Epidermal melanocyte (primary cell): Measurements from ENCODE around the gene DUS2.
"Not testable (repeated sequence)": the region's sequence is repeated elsewhere in the genome, so short reads cannot be mapped to it uniquely, and the experiment has no call there.

Experiments used
- DNase-seq: peaks from one replicate; pipeline ENCODE4 v3.0.0; 2011; ENCODE audit warnings: low spot score; ENCODE audit not compliant: insufficient read length

Gene DUS2

GRCh38 chr16:67998779-67999688 is 24.1 kb upstream of the DUS2 start, which contains the start of gene DPEP2:
TSS of gene DPEP2 (minus strand) at chr16:67999484. CDS start at chr16:67993212, 6,272 bp downstream.
- DNase-seq = not testable (repeated sequence)

GRCh38 chr16:67999985-68000384 is 23.1 kb upstream of the DUS2 start:
- no peak for DNase-seq

- no peak for DNase-seq
Measured at GRCh38 chr16:68000450-68000849, 22.6 kb upstream of the DUS2 start.

DNA sequence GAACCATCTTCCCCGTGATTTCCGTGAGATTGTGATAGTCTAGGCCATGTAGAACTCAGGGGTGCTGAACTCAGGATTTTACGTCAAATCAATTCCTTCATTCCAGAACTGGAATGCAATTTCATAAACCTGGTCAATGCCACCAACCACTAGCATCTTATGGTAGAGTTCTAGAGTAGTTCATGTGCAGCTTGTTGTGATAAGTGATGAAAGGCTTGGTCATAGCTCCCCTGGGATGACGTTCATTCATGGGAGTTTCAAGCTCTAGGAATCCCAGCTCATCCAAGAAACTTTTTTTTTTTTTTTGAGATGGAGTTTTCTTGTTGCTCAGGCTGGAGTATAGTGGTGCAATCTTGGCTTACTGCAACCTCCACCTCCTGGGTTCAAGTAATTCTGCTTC is 20.1 kb upstream of the DUS2 start:
- no peak for DNase-seq

DNA sequence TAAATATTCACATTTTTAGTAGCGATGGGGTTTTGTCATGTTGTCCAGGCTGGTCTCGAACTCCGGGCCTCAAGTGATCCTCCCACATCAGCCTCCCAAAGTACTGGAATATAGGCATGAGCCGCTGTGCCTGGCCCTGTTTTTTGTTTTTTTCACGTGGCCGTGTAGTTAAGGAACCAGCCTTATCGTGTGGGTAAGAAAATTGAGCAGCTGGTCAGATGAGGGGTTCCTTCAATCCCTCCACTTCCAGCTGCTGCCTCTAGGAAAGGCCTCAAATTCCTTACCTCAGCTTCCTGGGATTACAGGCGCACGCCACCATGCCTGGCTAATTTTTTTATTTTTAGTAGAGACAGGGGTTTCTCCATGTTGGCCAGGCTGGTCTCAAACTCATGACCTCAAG is 17.9 kb upstream of the DUS2 start:
- DNase-seq = no peak

DNA sequence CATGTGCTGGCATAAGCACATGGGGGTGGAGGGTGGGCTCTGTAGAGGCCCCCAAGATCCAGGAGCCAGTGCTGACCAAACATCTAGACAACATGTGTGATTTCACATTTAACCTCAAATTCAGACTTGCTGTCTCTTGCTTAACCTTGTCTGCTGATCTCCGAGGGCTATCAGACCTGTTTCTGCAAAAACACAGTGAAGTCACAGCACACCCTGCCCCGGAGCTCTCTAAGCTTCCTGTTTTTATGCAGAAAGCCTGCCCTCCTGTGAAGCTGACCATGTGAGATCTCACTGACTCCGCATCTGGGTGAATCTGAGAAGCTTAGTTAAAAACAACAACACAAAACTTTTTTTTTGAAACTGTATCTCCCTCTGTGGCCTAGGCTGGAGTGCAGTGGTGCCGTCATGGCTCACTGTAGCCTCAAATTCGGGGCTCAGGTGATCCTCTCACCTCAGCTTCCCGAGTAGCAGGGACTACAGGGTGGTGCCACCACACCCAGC is 17.2 kb upstream of the DUS2 start:
- peak; percentile 18 for DNase-seq

GRCh38 chr16:68009157-68009735 is 13.8 kb upstream of the DUS2 start:
- peak; percentile 8 for DNase-seq

DNA sequence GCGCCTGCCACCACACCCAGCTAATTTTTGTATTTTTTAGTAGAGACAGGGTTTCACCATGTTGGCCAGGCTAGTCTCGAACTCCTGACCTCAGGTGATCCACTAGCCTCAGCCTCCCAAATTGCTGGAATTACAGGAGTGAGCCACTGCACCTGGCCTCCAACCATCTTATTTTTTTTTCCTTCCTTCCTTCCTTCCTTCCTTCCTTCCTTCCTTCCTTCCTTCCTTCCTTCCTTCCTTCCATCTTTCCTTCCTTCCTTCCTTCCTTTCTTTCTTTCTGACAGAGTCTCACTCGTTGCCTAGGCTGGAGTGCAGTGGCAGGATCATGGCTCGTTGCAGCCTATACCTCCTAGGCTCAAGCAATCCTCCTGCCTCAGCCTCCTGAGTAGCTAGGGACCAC is 13.2 kb upstream of the DUS2 start:
- DNase-seq = not testable (repeated sequence)

DNA sequence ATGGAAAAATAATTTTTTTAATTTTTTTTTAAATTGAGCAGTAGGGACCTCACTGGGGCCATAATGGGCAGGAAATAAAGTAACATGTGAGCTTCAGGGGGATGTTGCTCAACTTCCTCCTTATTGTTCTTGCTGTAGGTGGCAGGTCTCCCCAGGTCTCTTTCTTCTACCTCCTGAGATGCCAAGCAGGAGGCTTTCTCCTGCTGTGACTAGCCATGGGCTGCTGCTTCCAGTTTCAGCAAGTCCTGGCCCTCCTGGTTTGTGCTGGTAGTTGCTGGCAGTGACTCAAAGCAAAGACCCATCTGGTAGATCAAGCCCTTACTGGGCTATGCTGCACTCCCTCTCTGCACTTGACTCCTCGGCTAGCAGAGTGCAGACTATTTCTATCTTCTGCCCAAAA is 9.6 kb upstream of the DUS2 start:
- DNase-seq = no peak

DNA sequence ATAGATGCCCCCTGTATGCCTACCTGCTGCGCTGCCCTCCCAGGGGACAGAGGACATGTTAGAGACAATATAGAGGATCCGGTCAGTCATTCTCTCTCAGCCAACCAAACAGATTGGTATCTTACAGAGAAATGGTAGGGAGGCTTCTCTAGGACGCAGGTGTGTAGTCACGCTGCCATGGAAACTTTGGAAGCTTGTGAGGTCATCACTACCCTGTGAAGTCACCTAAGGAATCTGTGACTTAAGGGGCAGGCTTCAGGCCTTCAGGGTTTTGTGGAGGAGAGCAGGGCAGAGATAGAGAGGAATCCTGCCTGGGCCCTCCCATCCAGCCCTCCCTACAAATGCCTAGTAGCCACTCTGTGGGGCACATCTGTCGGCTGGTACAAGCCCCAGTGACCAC is 7.4 kb upstream of the DUS2 start, which contains the start of gene DPEP2NB:
Gene DPEP2NB (minus strand): TSS at position 231 of the 400 bp plus-strand sequence. CDS start 141 bp downstream, at position 90.
- DNase-seq = no peak

GRCh38 chr16:68019167-68019680 is 3.9 kb upstream of the DUS2 start:
- DNase-seq = no peak

DNA sequence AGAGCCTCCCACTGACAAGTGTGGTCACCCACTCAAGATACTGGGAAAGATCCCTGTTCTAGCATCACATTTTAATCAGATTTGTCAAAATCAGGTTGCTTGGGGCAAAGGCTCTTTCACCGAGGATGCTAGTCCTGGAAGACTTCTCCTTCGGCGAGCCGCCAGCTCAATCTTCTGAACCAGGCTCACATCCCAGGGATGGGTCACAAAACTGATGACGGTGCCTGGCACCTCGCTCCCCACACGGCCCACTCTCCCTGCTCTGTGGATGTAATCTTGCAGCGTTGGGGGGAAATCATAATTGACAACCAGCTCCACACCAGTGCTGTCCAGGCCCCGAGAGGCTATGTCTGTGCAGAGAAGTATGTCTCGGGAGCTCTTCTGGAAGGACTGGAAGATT is 1.6 kb upstream of the DUS2 start:
- DNase-seq = no peak

DNA sequence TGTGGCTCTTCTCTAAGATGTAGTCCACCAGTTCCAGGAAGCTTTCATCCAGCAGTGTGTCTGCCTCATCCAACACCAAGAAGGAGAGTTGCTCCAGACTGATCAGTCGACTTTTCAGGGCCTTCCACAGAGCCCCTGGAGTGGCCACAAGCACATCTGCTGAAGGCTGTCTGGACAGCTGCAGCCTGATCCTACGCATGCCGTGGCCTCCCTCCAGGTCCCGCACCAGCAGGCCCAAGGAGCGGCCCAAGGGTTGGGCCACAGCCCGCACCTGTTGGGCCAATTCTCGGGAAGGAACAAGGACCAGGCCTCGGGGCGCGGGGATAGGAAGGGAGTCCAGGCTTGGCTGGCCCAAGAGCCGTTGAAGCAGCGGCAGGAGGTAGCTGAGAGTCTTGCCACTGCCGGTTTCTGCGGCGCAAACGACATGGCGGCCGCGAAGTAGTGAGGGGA is 781 bp upstream of the DUS2 start:
- DNase-seq = peak; percentile 13

GRCh38 chr16:68028996-68029395 is 5.9 kb downstream of the DUS2 start:
- no peak for DNase-seq

GRCh38 chr16:68030108-68030507 is 7.0 kb downstream of the DUS2 start:
- DNase-seq = not testable (repeated sequence)

- DNase-seq = no peak
Measured at GRCh38 chr16:68031951-68032350, 8.9 kb downstream of the DUS2 start.

DNA sequence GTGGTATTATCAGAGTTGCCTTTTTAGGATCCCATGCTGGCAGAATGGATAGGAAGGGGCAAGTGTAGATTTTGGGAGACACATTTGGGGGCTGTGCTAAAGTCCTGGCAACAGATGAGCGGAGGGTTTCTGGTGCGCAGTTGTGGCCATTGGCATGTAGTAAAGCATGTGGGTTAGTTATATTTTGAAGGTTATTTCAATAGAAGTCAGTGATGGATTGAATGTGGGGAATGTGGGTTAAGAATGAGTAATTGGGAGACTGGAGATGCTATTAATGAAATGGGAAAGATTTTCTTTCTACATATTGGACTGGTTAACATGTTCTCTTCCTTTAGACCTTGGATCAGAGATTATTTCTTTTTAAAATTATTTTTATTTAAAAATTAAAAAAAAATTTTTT is 10.0 kb downstream of the DUS2 start:
- DNase-seq = no peak

- DNase-seq = no peak
Measured at GRCh38 chr16:68035227-68035626, 12.1 kb downstream of the DUS2 start.

- DNase-seq = no peak
Measured at GRCh38 chr16:68037841-68038597, 14.9 kb downstream of the DUS2 start.

DNA sequence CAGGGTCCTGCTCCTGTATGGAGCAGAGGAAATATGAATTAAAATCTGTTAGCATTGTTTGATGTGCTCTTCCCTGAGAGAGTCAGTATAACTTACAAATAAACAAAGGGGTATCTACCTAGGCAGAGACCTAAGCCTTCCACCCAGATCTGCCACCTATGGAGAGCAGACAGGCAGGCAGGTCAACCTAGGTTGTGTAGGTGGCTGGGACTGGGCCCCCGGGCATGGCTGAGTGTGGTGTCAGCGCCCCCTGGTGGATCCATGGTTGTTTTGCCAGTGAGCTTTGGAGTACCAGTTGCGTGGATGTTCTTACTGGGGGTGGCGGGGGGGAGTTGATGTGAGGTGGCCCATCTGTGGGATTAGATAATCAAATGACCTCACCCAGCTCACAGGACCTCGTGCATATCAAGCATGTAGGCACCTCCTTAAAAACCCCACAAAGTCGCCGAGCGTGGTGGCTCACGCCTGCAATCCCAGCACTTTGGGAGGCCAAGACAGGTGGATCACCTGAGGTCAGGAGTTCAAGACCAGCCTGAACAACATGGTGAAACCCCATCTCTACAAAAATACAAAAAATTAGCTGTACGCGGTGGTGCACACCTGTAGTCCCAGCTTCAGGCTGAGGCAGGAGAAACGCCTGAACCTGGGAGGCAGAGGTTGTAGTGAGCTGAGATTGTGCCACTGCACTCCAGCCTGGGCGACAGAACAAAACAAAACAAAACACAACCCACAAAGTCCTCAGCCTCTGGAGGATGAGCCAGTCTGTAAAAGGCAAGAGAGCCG is 17.6 kb downstream of the DUS2 start:
- DNase-seq = peak; percentile 46

- DNase-seq = no peak
Measured at GRCh38 chr16:68041783-68042182, 18.7 kb downstream of the DUS2 start.
